NCI-H526 (cell line): ENCODE data around the gene EPN3.
A peak's percentile ranks its signal among the peaks of the same experiment; 100 is the strongest.

ENCODE experiments used
- DNase-seq, 2 experiments: peaks; one replicate each; lab custom pipeline; 2025; lab: John Stamatoyannopoulos, UW

Gene EPN3

DNA sequence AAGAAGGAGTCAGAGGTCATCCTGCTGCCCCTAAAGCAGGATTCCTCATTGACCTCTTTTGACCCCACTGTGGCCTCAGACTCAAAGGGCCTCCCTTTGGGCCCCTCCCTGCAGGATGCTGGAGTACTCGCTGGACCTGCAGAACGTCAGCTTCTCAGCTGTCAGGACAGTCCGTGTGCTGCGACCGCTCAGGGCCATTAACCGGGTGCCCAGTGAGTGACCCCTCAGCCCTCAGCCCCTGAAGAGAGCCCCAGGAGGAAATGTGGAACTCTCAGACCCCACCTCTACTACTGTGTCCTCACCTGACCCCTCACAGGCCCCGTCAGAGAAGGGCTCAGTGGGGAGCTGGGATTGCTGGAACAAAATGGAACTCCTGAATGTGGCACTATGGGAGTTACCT is 37.1 kb downstream of the EPN3 start:
- DNase-seq, result no peak

GRCh38 chr17:50570032-50570431 is 37.5 kb downstream of the EPN3 start:
- DNase-seq, result no peak

DNA sequence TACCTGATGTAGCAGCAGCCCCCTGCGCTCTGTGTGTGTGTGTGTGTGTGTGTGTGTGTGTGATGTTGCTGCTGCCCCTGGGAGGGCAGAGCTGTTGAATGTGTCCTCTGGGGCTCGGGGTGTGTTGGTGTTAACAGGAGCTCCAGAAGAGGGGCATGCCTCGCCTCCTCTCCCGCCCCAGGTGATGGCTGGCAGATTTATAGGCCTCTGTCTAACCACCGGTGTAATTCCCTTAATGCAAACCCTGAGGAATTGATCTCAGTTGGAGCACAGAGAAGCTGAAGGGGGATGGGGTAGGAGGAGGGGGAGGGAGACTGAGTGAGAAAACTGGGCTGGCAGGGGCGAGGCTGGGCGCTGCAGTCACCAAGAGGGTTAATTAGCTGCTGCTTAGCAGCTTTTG is 38.0 kb downstream of the EPN3 start:
- DNase-seq, result peak in 1 of 2 experiments; percentile 39

GRCh38 chr17:50571681-50572080 is 39.1 kb downstream of the EPN3 start:
- DNase-seq, result no peak

GRCh38 chr17:50572541-50572940 is 40.0 kb downstream of the EPN3 start:
- DNase-seq, result no peak

GRCh38 chr17:50573866-50574611 is 41.5 kb downstream of the EPN3 start:
- DNase-seq, result no peak

DNA sequence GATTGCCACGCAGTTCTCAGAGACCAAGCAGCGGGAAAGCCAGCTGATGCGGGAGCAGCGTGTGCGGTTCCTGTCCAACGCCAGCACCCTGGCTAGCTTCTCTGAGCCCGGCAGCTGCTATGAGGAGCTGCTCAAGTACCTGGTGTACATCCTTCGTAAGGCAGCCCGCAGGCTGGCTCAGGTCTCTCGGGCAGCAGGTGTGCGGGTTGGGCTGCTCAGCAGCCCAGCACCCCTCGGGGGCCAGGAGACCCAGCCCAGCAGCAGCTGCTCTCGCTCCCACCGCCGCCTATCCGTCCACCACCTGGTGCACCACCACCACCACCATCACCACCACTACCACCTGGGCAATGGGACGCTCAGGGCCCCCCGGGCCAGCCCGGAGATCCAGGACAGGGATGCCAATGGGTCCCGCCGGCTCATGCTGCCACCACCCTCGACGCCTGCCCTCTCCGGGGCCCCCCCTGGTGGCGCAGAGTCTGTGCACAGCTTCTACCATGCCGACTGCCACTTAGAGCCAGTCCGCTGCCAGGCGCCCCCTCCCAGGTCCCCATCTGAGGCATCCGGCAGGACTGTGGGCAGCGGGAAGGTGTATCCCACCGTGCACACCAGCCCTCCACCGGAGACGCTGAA is 43.2 kb downstream of the EPN3 start:
- peak in 1 of 2 experiments; percentile 68 for DNase-seq

GRCh38 chr17:50576864-50577263 is 44.3 kb downstream of the EPN3 start:
- DNase-seq, result no peak

- DNase-seq, result no peak
Measured at GRCh38 chr17:50577451-50577954, 45.0 kb downstream of the EPN3 start.

GRCh38 chr17:50578173-50578572 is 45.6 kb downstream of the EPN3 start:
- DNase-seq, result no peak

- no peak for DNase-seq
Measured at GRCh38 chr17:50579399-50579798, 46.9 kb downstream of the EPN3 start.

- no peak for DNase-seq
Measured at GRCh38 chr17:50580646-50581045, 48.1 kb downstream of the EPN3 start.

GRCh38 chr17:50581316-50581715 is 48.8 kb downstream of the EPN3 start:
- DNase-seq, result no peak

DNA sequence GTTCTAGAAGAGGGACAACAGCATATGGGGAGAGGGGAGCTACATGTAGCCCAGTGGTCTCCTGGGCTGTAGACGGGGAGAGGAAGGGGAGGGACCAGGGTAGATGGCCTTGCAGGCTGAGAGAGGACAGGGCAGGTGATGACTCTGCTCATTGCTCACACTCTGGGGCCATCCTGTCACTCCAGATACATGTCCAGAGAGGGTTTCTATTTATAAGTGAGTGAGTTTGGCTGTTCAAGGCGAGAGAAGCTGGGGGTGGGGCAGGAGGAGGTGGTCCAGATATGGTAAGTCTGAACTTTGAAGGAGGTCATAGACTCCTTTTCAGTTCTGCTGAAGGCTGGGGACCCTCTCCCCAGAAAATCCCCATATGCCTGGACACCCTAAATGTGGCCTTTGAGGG is 50.2 kb downstream of the EPN3 start:
- no peak for DNase-seq

DNA sequence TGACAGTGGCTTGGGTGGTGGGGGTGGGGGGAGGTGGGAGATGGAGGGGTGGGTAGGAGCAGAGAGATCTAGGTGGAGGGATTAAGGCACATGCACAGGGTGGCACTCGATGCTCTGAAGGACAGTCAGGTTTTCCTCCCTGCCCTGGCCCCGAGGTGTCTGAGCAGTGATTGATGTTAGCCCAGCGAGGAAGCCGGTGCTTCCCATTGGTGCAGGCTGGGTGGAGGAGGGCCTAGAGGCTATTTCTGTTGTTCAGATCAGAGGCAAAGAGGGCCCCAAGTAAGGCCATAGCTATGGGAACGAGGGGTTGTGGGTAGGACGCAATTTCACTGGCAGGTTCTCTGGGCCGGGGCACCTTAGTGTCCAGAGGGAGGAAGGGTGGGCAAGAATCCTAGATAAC is 51.1 kb downstream of the EPN3 start:
- DNase-seq, result no peak

DNA sequence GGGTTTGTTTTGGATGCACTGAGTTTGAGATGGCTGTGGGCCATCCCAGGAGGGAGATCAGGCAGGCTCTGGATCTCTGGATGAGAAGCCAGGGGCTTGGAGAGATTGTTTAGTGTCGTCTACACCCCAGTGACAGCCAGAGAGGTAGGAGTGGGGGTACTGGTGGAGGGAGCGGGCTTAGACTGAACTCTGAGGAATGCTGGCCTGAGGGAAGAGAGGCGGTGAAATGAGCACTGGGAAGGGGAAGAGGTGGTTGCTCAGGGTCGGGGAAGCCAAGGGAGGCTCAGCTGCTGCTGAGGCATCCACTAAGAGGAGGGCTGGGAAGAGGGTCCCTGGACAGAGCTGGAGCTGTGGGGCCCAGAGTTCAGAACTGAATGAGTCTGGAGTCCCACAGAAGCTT is 51.6 kb downstream of the EPN3 start:
- DNase-seq, result no peak

DNA sequence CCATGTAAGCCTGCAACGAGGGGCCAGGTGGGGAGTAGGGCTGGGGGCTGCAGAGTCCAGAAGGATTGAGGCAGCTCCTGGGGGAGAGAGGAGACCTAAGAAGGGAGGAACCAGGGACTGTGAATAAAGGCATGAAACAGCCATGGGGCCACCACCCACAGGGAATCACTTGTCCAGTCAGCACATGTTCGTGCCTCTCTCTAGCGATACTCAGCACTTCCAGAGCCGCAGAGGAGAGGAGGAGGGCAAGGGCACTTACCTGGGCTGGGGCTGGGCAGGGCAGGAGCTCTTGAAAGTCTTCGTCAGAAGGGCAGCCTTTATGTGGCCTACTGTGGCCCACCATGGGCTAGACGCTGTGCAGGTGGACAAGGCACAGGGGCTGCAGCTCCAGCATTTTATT is 52.2 kb downstream of the EPN3 start:
- no peak for DNase-seq

- DNase-seq, result no peak
Measured at GRCh38 chr17:50585346-50585745, 52.8 kb downstream of the EPN3 start.

DNA sequence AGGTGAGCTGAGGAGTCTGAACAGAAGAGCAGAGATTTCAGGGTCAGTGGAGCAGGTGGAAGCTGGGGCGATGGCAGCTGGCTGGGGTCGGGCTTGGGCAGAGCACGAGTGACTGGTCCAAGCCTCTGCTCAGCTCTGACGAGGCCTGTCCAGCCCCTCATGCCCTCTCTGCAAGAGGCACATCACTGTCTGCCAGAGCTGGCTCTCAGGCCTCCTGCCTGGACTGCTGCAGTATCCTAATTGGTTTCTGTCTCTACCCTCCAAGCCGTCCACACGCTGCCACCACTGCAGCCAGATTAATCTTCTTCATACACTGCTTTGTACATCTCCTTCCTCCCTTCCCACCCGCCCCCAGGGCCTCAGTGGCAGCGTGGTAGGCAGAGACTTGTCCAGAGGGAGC is 53.4 kb downstream of the EPN3 start:
- DNase-seq, result no peak

GRCh38 chr17:50586421-50587247 is 54.1 kb downstream of the EPN3 start:
- no peak for DNase-seq

GRCh38 chr17:50587571-50587970 is 55.0 kb downstream of the EPN3 start:
- no peak for DNase-seq

GRCh38 chr17:50588391-50589049 is 56.0 kb downstream of the EPN3 start:
- no peak for DNase-seq
